ENCODE data around the gene SUN3.

SUN3 gene

DNA sequence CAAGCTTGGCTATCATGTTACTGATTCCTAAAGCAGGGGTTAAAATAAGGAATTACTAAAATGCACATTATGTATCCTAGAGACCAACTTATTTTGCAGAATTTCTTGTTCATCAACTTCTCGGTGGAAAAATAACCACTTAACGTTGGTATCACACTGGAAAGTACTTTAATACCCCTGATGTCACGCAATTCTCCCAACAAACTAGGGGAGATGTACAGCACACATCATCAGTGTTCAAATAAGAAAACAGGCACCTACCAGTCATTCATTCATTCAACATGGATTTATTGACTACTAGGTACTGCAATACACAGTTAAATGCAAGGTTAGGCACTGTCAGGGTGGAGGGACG lies 50.1 kb downstream of the SUN3 start:
- Mint-ChIP-seq H3K27me3 (no peaks in the 10 kb centered on the region), H3K9me3 (no peaks in the 10 kb centered on the region), H3K36me3 (ENCODE audit: low read depth) (peaks cover 48% of the 10 kb centered on the region), H3K27ac (peak overlapping the region; percentile 95), H3K4me1 (ENCODE audit: low read depth) (peaks cover 46% of the 10 kb centered on the region), H3K4me3 (peak overlapping the region; percentile 91)

DNA sequence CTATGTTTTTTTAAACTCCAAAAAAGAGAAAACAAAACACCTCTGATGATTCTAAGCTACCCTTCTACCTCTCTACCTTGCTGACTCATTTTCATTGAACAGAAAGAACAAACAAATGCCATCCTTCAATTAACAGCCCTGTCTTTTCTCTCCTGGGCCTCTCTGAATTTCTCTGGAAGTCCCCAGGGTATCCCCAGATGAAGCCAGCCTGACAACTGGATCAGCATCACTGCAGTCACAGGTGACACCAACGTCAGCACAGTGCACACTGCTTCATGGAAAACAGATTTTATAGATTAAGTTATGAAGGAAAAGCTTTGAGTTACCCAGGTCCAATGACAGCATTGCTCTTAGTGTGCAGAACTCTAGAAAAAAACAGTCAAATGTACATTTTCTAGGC lies 55.2 kb downstream of the SUN3 start:
- Mint-ChIP-seq H3K27ac (peak overlapping the region; percentile 83), H3K27me3 (no peaks in the 10 kb centered on the region), H3K36me3 (ENCODE audit: low read depth) (peaks cover 94% of the 10 kb centered on the region), H3K9me3 (no peaks in the 10 kb centered on the region), H3K4me1 (ENCODE audit: low read depth) (peaks cover 70% of the 10 kb centered on the region), H3K4me3 (no peak overlapping the region)

DNA sequence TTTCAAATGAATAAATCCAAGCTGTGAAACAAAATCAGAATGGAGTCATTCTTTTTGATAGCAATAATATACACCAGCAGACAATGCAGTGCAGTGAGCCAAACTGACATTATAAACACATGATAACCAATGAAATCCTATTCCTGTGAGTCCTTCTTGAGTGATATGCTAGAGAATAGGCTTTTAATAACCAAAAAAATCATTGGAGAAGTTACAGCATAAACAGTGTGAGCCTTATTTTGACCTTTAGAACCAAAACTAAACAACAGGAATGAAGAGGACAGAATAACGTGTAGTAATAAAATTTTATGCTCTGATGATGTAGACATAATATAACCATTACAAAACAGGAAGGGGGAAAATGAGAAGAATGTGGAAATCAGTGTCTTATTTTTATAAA lies 58.1 kb downstream of the SUN3 start:
- Mint-ChIP-seq H3K27ac (peak overlapping the region; percentile 64), H3K9me3 (no peaks in the 10 kb centered on the region), H3K27me3 (no peaks in the 10 kb centered on the region), H3K4me1 (ENCODE audit: low read depth) (peaks cover 48% of the 10 kb centered on the region), H3K36me3 (ENCODE audit: low read depth) (peaks cover 95% of the 10 kb centered on the region), H3K4me3 (no peak overlapping the region)

DNA sequence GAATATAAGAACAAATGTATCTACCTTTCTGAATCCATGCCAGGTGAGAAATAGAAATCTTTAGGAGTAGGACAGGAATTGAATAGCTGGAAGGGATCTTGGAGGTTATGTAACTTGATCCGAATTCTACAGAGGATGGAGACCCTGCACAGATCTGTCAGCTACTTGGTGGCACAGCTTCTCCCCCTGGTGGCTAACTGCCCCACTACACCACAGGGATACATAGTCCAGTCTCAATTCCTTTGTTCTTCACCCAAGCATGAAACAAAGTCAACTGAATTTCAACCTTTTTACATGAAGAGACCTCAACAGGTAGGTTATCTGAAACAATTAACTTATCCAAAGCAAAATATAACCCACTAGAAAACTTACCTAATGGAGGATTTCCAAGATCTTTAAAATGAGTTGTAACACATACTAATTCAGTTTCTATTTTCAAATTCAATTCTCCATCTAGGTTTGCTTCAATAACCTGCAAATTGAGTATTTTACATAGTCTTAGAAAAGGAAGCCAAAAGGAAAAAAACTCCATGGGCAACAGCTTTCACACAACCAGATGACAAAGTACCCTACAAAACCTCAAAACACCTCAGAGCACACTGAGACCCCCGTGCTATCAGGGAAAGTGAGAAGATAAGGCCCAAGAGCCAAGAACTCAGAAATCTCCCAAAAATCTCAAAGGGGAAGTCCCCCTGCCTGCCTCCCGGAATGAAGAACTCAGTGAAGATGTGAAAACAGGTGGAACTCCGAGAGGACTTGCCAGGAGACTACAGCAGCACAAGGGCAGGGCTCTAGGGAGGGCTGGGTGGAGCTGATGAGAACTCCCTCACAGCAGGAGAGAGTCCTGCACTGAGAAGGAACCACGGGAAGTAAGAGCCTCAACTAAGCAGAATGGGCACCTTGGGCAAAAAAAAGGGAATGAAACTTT lies 59.8 kb downstream of the SUN3 start:
- Mint-ChIP-seq H3K36me3 (ENCODE audit: low read depth) (peaks cover 95% of the 10 kb centered on the region), H3K9me3 (no peaks in the 10 kb centered on the region), H3K4me3 (peak overlapping the region; percentile 8), H3K4me1 (ENCODE audit: low read depth) (peaks cover 40% of the 10 kb centered on the region), H3K27me3 (no peaks in the 10 kb centered on the region), H3K27ac (no peak overlapping the region)

DNA sequence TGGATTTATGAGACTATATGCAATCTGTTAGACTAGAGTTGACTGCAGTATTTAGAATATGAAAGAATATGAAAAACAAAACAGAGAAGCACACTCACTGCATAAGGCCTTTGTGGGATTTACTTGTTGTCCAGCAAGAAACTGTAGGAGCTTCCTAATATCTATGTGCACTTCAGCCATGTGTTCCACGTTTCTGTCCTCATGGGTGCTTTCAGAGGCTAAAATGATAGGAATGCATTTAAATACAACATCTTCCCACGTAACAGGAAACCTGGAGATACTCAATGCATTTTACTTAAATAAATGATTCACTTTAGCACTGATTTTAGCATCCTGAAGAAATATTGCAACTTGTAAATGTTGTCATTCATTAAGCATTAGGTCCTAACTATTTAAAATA lies 61.2 kb downstream of the SUN3 start:
- H3K4me1 Mint-ChIP-seq (ENCODE audit: low read depth), result peaks cover 26% of the 10 kb centered on the region
- no peak overlapping the region for H3K4me3 Mint-ChIP-seq
- H3K9me3 Mint-ChIP-seq, result no peaks in the 10 kb centered on the region
- no peaks in the 10 kb centered on the region for H3K27me3 Mint-ChIP-seq
- peaks cover 93% of the 10 kb centered on the region for H3K36me3 Mint-ChIP-seq (ENCODE audit: low read depth)
- no peak overlapping the region for H3K27ac Mint-ChIP-seq

DNA sequence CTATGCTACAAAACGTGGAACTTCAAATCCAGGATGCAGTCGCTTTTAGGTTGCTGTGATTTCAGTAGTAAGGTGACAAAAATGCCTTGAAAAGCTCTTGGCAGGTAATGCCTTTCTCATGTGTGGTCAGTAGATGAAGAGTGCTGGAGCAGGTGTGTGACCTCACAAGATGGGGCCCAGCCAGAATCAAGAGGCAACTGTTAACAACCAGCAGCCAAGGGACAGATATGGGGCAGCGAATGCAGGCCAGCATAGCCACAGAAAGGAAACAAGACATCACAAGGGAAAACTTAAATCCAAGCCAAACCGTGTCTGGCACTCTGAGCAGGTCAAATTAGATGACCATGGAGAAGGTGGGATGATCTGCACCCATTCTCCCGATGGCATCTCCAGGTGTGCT lies 61.8 kb downstream of the SUN3 start:
- H3K4me3 Mint-ChIP-seq, result no peak overlapping the region
- H3K36me3 Mint-ChIP-seq (ENCODE audit: low read depth), result peaks cover 90% of the 10 kb centered on the region
- H3K27ac Mint-ChIP-seq, result no peak overlapping the region
- H3K27me3 Mint-ChIP-seq, result no peaks in the 10 kb centered on the region
- no peaks in the 10 kb centered on the region for H3K9me3 Mint-ChIP-seq
- peaks cover 20% of the 10 kb centered on the region for H3K4me1 Mint-ChIP-seq (ENCODE audit: low read depth)

DNA sequence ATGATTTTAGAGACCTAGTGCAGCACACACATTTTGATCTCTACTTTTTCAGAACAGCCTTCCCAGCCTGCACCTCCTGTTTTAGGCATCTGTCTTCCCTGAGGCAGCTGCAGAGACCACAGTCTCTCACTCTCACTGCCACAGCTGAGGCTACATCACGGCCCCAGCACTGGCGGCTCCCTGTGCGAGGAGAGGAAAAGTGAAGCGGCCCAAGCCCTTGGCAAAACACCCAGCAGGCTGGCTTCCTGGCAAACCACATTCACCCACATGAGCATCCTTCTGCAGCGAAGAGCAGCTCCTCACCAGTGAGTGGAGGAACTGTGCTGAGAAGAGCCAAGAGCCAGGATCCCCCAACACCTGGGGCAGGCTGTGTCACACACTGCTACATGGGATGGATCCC lies 63.5 kb downstream of the SUN3 start:
- H3K27ac Mint-ChIP-seq, result no peak overlapping the region
- peaks cover 88% of the 10 kb centered on the region for H3K36me3 Mint-ChIP-seq (ENCODE audit: low read depth)
- no peaks in the 10 kb centered on the region for H3K27me3 Mint-ChIP-seq

DNA sequence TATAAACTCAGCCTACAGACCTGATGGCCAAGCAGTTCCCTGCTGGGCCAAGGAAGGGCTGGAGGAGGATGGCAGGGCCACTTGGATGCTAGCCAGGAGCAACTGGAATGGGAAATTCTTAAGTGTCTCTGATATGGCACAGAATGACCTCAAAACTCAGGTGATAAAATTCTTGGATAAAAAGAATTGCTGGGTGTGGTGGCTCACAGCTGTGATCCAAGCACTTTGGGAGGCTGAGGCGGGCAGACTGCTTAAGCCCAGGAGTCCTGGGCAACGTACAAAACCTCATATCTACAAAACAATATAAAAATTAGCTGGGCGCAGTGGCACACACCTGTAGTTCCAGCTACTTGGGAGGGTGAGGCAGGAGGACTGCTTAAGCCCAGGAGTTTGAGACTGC lies 66.6 kb downstream of the SUN3 start:
- Mint-ChIP-seq H3K27me3 (no peaks in the 10 kb centered on the region), H3K27ac (no peak overlapping the region), H3K4me1 (ENCODE audit: low read depth) (no peaks in the 10 kb centered on the region), H3K9me3 (no peaks in the 10 kb centered on the region), H3K36me3 (ENCODE audit: low read depth) (peaks cover 71% of the 10 kb centered on the region), H3K4me3 (no peak overlapping the region)

More for the DNA sequence above, 63.5 kb downstream of the SUN3 start:
- Mint-ChIP-seq H3K4me1 (ENCODE audit: low read depth) (peaks cover 12% of the 10 kb centered on the region), H3K4me3 (no peak overlapping the region), H3K9me3 (no peaks in the 10 kb centered on the region)

DNA sequence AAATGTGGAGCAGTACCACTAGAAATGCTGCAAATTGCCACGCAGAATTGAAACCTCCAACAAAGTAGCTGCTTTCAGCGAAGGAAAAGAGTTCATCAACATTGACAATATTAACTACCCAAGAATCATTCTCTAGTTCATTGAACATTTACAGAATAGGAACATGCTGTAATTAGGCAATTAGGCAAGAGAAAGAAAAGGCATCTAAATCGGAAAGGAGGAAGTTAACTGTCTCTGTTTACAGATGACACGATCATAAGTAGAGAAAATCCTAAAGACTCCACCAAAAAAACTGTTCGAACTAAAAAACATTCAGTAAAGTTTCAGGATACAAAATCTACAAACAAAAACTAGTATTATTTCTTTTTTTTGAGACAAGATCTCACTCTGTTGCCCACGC lies 71.8 kb downstream of the SUN3 start:
- peaks cover 7% of the 10 kb centered on the region for H3K4me1 Mint-ChIP-seq (ENCODE audit: low read depth)
- no peaks in the 10 kb centered on the region for H3K27me3 Mint-ChIP-seq
- no peak overlapping the region for H3K4me3 Mint-ChIP-seq
- H3K9me3 Mint-ChIP-seq, result no peaks in the 10 kb centered on the region
- H3K36me3 Mint-ChIP-seq (ENCODE audit: low read depth), result peaks cover 54% of the 10 kb centered on the region
- no peak overlapping the region for H3K27ac Mint-ChIP-seq

DNA sequence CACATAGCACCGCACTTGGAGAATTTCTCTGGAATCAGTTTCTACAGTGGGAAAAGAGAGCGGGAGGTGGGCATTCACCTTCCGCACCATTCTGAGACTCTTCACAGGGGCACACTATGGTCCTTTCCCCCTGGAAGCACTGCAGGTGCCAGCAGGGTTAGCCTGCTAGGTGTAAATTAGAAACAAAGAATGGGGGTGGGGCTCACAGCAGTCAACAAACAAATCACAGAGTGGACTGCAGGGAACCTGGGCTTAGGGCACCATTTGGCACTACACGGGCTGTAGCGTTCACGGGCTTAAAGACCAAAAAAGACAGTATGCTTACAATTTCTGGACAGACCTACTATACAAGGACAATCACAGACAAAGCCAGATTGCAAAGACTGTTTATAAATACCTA lies 72.7 kb downstream of the SUN3 start:
- peaks cover 47% of the 10 kb centered on the region for H3K36me3 Mint-ChIP-seq (ENCODE audit: low read depth)
- no peaks in the 10 kb centered on the region for H3K27me3 Mint-ChIP-seq
- no peak overlapping the region for H3K27ac Mint-ChIP-seq
- peaks cover 7% of the 10 kb centered on the region for H3K4me1 Mint-ChIP-seq (ENCODE audit: low read depth)
- no peaks in the 10 kb centered on the region for H3K9me3 Mint-ChIP-seq
- no peak overlapping the region for H3K4me3 Mint-ChIP-seq

DNA sequence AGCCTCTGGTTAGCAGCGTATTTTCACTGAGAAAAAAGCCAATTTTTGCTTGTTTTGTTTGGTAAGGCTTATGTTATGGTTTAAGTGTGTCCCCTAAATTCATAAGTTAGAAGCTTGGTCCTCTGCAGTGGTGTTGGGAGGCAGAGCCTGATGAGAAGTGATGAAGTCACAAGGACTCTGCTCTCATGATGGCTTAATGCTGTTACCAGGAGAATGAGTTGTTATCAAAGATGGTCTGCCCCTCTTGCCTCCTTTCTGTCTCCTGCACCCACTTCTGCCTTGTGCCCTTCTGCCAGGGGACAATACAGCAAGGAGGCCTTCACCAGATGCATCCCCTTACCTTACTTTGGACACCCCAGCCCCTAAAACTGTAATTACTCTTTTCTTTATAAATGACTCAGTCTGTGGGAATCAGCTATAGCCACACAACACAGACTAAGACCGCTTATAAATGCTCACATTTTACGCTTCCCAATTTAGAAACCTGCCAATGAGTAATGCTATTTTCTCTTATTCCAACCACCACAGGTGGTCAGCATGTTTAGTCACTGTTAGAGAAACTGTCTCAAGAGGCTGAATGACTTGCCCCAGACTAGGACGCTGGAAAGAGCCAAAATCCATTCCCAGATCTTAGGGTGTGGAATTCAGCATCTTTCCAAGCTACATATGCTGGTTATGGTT lies 74.5 kb downstream of the SUN3 start:
- H3K27ac Mint-ChIP-seq, result peak overlapping the region; percentile 37

DNA sequence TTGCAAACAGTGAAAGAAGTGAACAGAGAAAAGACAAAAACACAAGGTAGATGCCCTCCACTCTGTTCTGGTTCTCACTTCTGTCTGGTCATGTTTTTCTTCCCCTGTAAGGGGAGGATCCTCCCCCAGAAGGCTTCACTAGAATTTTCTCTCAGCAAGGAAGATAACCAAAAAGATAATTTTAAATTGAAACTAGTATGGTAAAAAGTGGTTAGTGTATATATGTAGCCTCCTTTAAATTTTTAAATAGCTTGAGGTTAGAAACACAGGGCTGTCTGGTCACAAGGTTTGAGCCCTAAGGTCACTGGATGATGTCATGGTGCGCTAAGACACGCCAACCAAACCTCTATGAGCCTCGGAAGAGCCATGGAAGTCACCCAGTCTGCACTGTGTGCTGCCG lies 75.1 kb downstream of the SUN3 start:
- no peak overlapping the region for H3K27ac Mint-ChIP-seq
- no peaks in the 10 kb centered on the region for H3K9me3 Mint-ChIP-seq
- no peaks in the 10 kb centered on the region for H3K27me3 Mint-ChIP-seq
- peaks cover 39% of the 10 kb centered on the region for H3K36me3 Mint-ChIP-seq (ENCODE audit: low read depth)
- H3K4me3 Mint-ChIP-seq, result no peak overlapping the region
- H3K4me1 Mint-ChIP-seq (ENCODE audit: low read depth), result peaks cover 7% of the 10 kb centered on the region

More for the DNA sequence above, 74.5 kb downstream of the SUN3 start:
- Mint-ChIP-seq H3K4me1 (ENCODE audit: low read depth) (peaks cover 7% of the 10 kb centered on the region), H3K36me3 (ENCODE audit: low read depth) (peaks cover 39% of the 10 kb centered on the region), H3K9me3 (no peaks in the 10 kb centered on the region), H3K27me3 (no peaks in the 10 kb centered on the region), H3K4me3 (no peak overlapping the region)

DNA sequence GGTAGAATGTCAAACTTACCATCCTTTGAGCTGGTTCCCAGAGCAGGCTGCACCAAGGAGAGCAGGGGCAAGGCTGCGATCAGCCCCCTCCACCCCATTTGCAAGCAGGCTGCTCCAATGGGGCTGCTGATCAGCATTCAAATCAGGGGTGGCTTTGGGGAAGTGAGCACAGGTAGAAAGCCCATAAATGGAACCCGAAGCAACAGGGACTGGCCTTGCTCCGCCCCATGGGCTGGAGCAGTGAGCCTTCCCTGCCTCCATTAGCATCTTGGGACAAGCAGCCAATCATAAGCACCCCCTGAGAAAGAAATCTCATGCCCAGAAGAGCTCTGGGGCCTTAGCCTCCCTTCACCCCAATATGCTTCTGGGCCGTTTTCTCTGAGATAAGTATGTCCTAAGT lies 76.7 kb downstream of the SUN3 start:
- Mint-ChIP-seq H3K9me3 (no peaks in the 10 kb centered on the region), H3K27me3 (no peaks in the 10 kb centered on the region), H3K4me1 (ENCODE audit: low read depth) (peaks cover 7% of the 10 kb centered on the region), H3K27ac (no peak overlapping the region), H3K36me3 (ENCODE audit: low read depth) (peaks cover 28% of the 10 kb centered on the region), H3K4me3 (no peak overlapping the region)

DNA sequence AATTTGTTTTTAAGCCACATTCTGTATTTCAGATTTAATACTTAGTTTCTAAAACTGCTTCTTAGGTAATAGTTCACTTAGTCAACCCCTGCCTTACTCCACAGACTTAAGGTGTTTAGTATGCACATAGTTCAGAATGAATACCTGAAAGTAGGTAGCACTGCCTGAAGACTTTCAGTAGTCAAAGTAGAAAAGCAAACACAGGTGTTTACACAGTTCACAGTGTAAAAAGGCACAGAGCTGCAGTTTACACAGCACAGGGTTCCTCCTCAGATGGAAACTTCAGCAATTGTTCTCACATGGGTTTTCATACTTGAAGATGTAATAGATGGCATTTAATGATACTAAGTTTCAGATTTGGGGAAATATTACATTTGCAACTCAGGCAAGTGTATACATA lies 77.5 kb downstream of the SUN3 start:
- Mint-ChIP-seq H3K27me3 (no peaks in the 10 kb centered on the region), H3K4me1 (ENCODE audit: low read depth) (peaks cover 7% of the 10 kb centered on the region), H3K36me3 (ENCODE audit: low read depth) (peaks cover 21% of the 10 kb centered on the region), H3K27ac (no peak overlapping the region), H3K4me3 (no peak overlapping the region), H3K9me3 (no peaks in the 10 kb centered on the region)

DNA sequence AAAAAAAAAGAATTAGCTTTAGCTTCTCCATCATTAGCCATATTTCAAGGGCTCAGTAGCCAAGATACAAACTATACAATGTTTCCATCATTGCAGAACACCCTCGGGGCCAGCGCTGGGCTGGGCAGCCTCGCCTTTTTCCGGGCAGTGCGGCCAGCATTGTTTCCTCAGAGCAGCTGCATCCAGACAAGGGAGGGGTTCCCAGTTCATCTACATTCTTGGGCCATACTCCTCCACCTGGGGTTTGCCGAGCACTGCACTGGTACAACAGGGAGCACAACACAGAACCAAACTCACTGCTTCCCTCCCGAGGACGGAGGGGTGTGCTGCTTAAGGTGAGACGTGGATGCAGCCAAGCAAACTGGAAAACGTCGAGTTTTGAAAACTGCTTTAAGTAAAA lies 78.2 kb downstream of the SUN3 start:
- Mint-ChIP-seq H3K27ac (no peak overlapping the region), H3K4me1 (ENCODE audit: low read depth) (peaks cover 7% of the 10 kb centered on the region), H3K9me3 (no peaks in the 10 kb centered on the region), H3K4me3 (no peak overlapping the region), H3K36me3 (ENCODE audit: low read depth) (peaks cover 19% of the 10 kb centered on the region), H3K27me3 (no peaks in the 10 kb centered on the region)
